Measurements from ENCODE around the gene EHMT1. TPM values are rescaled to one million over a fixed set of nuclear protein-coding genes. Genes with fewer than 3 reads are reported as not detected.
"Not testable (repeated sequence)": the region's sequence is repeated elsewhere in the genome, so short reads cannot be mapped to it uniquely, and the experiment has no call there.

The EHMT1 gene
- total RNA-seq, 1 donor from 2014 or later, result 30.5 TPM

GRCh38 chr9:137877506-137878122, 258.8 kb downstream of the EHMT1 start, which contains the start of gene CACNA1B:
TSS of gene CACNA1B (plus strand) at chr9:137877782. CDS start at chr9:137877934, 152 bp downstream.
- intact Hi-C loops (cut with DNase I); DNase-seq (ENCODE audit: missing footprints); ATAC-seq: not testable (repeated sequence)

- intact Hi-C loops (cut with DNase I), result no loop called here
- DNase-seq (ENCODE audit: missing footprints), result no peak
- peak; percentile 57 for ATAC-seq
Measured at GRCh38 chr9:137878146-137878941, 259.5 kb downstream of the EHMT1 start.

GRCh38 chr9:137879052-137879451, 260.2 kb downstream of the EHMT1 start:
- ATAC-seq (no peak), DNase-seq (ENCODE audit: missing footprints) (no peak)
- intact Hi-C loops (cut with DNase I), result no loop called here

- intact Hi-C loops (cut with DNase I), result no loop called here
- no peak for ATAC-seq
- DNase-seq (ENCODE audit: missing footprints), result no peak
Measured at GRCh38 chr9:137879566-137880150, 260.9 kb downstream of the EHMT1 start.

- intact Hi-C loops (cut with DNase I), result no loop called here
- no peak for ATAC-seq
- DNase-seq (ENCODE audit: missing footprints), result no peak
Measured at GRCh38 chr9:137880160-137880975, 261.6 kb downstream of the EHMT1 start.

- ATAC-seq (no peak), DNase-seq (ENCODE audit: missing footprints) (no peak)
- intact Hi-C loops (cut with DNase I), result no loop called here
Measured at GRCh38 chr9:137880976-137881530, 262.2 kb downstream of the EHMT1 start.

- intact Hi-C loops (cut with DNase I), result no loop called here
- ATAC-seq, result no peak
- DNase-seq (ENCODE audit: missing footprints), result no peak
Measured at GRCh38 chr9:137881591-137882505, 263.0 kb downstream of the EHMT1 start.

GRCh38 chr9:137882506-137882821, 263.7 kb downstream of the EHMT1 start:
- ATAC-seq (no peak), DNase-seq (ENCODE audit: missing footprints) (no peak)
- intact Hi-C loops (cut with DNase I), result no loop called here

GRCh38 chr9:137883977-137884376, 265.2 kb downstream of the EHMT1 start:
- ATAC-seq; DNase-seq (ENCODE audit: missing footprints); intact Hi-C loops (cut with DNase I): not testable (repeated sequence)

- ATAC-seq; DNase-seq (ENCODE audit: missing footprints); intact Hi-C loops (cut with DNase I): not testable (repeated sequence)
Measured at GRCh38 chr9:137884547-137884946, 265.7 kb downstream of the EHMT1 start.

GRCh38 chr9:137885121-137885520, 266.3 kb downstream of the EHMT1 start:
- DNase-seq (ENCODE audit: missing footprints); ATAC-seq; intact Hi-C loops (cut with DNase I): not testable (repeated sequence)

Small RNAs within 50 kb of the gene (microRNA-seq; reads per million reads assigned to microRNA genes)
- not detected for gene MIR602

Other genes with a start within 250 kb of the EHMT1 start
- gene EXD3, start 195.8 kb upstream of the EHMT1 start, total RNA-seq, result 6.8 TPM
- gene NOXA1, start 195.6 kb upstream of the EHMT1 start, total RNA-seq, result 2.2 TPM
- gene ENTPD8, start 177.6 kb upstream of the EHMT1 start, total RNA-seq, result not detected
- 11.5 TPM for gene NSMF, start 159.7 kb upstream of the EHMT1 start, total RNA-seq
- gene PNPLA7, start 68.6 kb upstream of the EHMT1 start, total RNA-seq, result 9.8 TPM
- 244 TPM for gene MRPL41, start 67.1 kb upstream of the EHMT1 start, total RNA-seq
- 17.2 TPM for gene DPH7, start 40.1 kb upstream of the EHMT1 start, total RNA-seq
- 10.8 TPM for gene ZMYND19, start 28.5 kb upstream of the EHMT1 start, total RNA-seq
- 17.5 TPM for gene ARRDC1, start 13.3 kb upstream of the EHMT1 start, total RNA-seq